ENCODE data around the gene RAB7A. TPM values are rescaled to one million over a fixed set of nuclear protein-coding genes. Genes with fewer than 3 reads are reported as not detected.

The RAB7A gene
- total RNA-seq (2022) (172 and 221 TPM in 2 replicates), Bru-seq, nascent RNA (percentile 95 among the genes with signal in this experiment), BruChase-seq, experiment 1, labeled RNA remaining after a 6-hour chase (percentile 94 among the genes with signal in this experiment), BruChase-seq, experiment 2, labeled RNA remaining after a 2-hour chase (percentile 91 among the genes with signal in this experiment)
- long read RNA-seq, transcript RAB7A-201 (6 exons, 2,244 nt) = major isoform, 474 of 520 reads
- long read RNA-seq, partial matches to known transcripts = 25 of 520 reads
- long read RNA-seq, other reads (novel, unspliced or antisense) = 18 of 520 reads

GRCh38 chr3:128726023-128727016 lies at the start of gene RAB7A:
TSS of gene RAB7A (plus strand) at chr3:128726183. CDS start at chr3:128795368, 69,185 bp downstream.
- CTCF ChIA-PET = interaction anchor here (0.8 to 4.3 kb wide), 2 partner anchors 45 to 68 kb away, joined by 3 to 30 read pairs; no protein-coding TSS in a partner anchor

GRCh38 chr3:128679338-128679737 lies 46.6 kb upstream of the RAB7A start:
- TF ChIP-seq CTCF (IDR thresholded peaks at IDR 0.05; ENCODE audit: unreplicated experiment) = no peak
- peaks cover 13% of the 10 kb centered on the region for H3K4me1 Mint-ChIP-seq (ENCODE audit: insufficient read depth, unreplicated experiment)
- H3K4me3 Mint-ChIP-seq (ENCODE audit: unreplicated experiment) = peak overlapping the region; percentile 93
- H3K9me3 Mint-ChIP-seq (ENCODE audit: unreplicated experiment) = no peaks in the 10 kb centered on the region
- intact Hi-C loops (cut with micrococcal nuclease) = no loop called here
- no TSS peak for BruUV-seq (replicated peaks)
- H3K27ac Mint-ChIP-seq (ENCODE audit: low read depth, unreplicated experiment) = peak overlapping the region; percentile 97
- peaks cover 8% of the 10 kb centered on the region for H3K36me3 Mint-ChIP-seq (ENCODE audit: insufficient read depth, unreplicated experiment)
- ChIA-PET POLR2A (interaction anchor here (1.1 to 3.4 kb wide), 8 partner anchors 12 to 441 kb away, joined by 3 to 89 read pairs (median 14); partner anchors contain the start of genes ACAD9, RAB7A and RPN1), CTCF (interaction anchor here (0.5 to 5.9 kb wide), 7 partner anchors 11 to 556 kb away, joined by 3 to 124 read pairs (median 13); no protein-coding TSS in a partner anchor)
- no peak for DNase-seq (ENCODE audit: unreplicated experiment)
- H3K27me3 Mint-ChIP-seq (ENCODE audit: insufficient read depth, unreplicated experiment) = no peaks in the 10 kb centered on the region

More at GRCh38 chr3:128726023-128727016, at the start of gene RAB7A:
- BruUV-seq (replicated peaks) = no TSS peak
- Mint-ChIP-seq H3K9me3 (ENCODE audit: unreplicated experiment) (no peaks in the 10 kb centered on the region), H3K4me1 (ENCODE audit: insufficient read depth, unreplicated experiment) (peaks cover 16% of the 10 kb centered on the region), H3K27me3 (ENCODE audit: insufficient read depth, unreplicated experiment) (no peaks in the 10 kb centered on the region), H3K27ac (ENCODE audit: low read depth, unreplicated experiment) (peak within 1 kb of the TSS; percentile 90), H3K4me3 (ENCODE audit: unreplicated experiment) (peak within 1 kb of the TSS; percentile 78), H3K36me3 (ENCODE audit: insufficient read depth, unreplicated experiment) (peaks cover 12% of the 10 kb centered on the region)
- DNase-seq (ENCODE audit: unreplicated experiment) = peak; percentile 97
- POLR2A ChIA-PET = interaction anchor here (0.5 to 4.1 kb wide), 27 partner anchors 9 to 673 kb away, joined by 3 to 59 read pairs (median 4); partner anchors contain the start of genes ACAD9, COPG1 and RPN1
- intact Hi-C loops (cut with micrococcal nuclease) = loop anchor here (1.0 to 2.0 kb wide), 2 partner anchors 46 to 68 kb away; no protein-coding TSS in a partner anchor
- no peak for TF ChIP-seq CTCF (IDR thresholded peaks at IDR 0.05; ENCODE audit: unreplicated experiment)

GRCh38 chr3:128680603-128681368 lies 45.2 kb upstream of the RAB7A start:
- intact Hi-C loops (cut with micrococcal nuclease) = loop anchor here (1.0 to 2.0 kb wide), 5 partner anchors 30 to 199 kb away; partner anchors contain the start of genes ACAD9, RAB7A and RPN1
- ChIA-PET CTCF (interaction anchor here (0.5 to 5.9 kb wide), 65 partner anchors 8 to 1109 kb away, joined by 3 to 124 read pairs (median 5); partner anchors contain the start of genes ACAD9, RAB7A and RPN1), POLR2A (interaction anchor here (0.6 to 3.4 kb wide), 36 partner anchors 10 to 759 kb away, joined by 3 to 89 read pairs (median 5); partner anchors contain the start of genes ACAD9, IFT122, MBD4 and RAB7A)
- peak overlapping the region; percentile 93 for H3K4me3 Mint-ChIP-seq (ENCODE audit: unreplicated experiment)
- no peaks in the 10 kb centered on the region for H3K27me3 Mint-ChIP-seq (ENCODE audit: insufficient read depth, unreplicated experiment)
- H3K4me1 Mint-ChIP-seq (ENCODE audit: insufficient read depth, unreplicated experiment) = peaks cover 13% of the 10 kb centered on the region
- no TSS peak for BruUV-seq (replicated peaks)
- peak; percentile 98 for TF ChIP-seq CTCF (IDR thresholded peaks at IDR 0.05; ENCODE audit: unreplicated experiment)
- H3K9me3 Mint-ChIP-seq (ENCODE audit: unreplicated experiment) = no peaks in the 10 kb centered on the region
- H3K27ac Mint-ChIP-seq (ENCODE audit: low read depth, unreplicated experiment) = peak overlapping the region; percentile 97
- DNase-seq (ENCODE audit: unreplicated experiment) = peak; percentile 99
- peaks cover 8% of the 10 kb centered on the region for H3K36me3 Mint-ChIP-seq (ENCODE audit: insufficient read depth, unreplicated experiment)
